Fibroblast of lung (primary cell): ENCODE results near the gene HEMK1. TPM values are rescaled to one million over a fixed set of nuclear protein-coding genes. Genes with fewer than 3 reads are reported as not detected.

Experiments
- DNase-seq, 2 donors: peaks; one replicate each; pipeline versions ENCODE4 v3.0.0 to v3.0.0-alpha.2; 2010; ENCODE audit warnings: low read depth in 2 of 2
- H2AFZ ChIP-seq: 2 replicates; pipeline ENCODE4 v1.5.1; 2012; ENCODE audit warnings: low read length, control low read depth, inconsistent platforms
- H3K27ac ChIP-seq: 2 replicates; pipeline ENCODE4 v1.5.1; 2011; ENCODE audit warnings: low read length, control low read depth; ENCODE audit not compliant: insufficient read depth
- H3K27me3 ChIP-seq: 2 replicates; pipeline ENCODE4 v1.5.1; 2011; ENCODE audit warnings: mild to moderate bottlenecking, low read length; ENCODE audit not compliant: control insufficient read depth, insufficient read depth
- H3K36me3 ChIP-seq: 2 replicates; pipeline ENCODE4 v1.5.1; 2011; ENCODE audit warnings: low read length; ENCODE audit not compliant: control insufficient read depth, insufficient read depth
- H3K4me1 ChIP-seq: 2 replicates; pipeline ENCODE4 v1.5.1; 2011; ENCODE audit warnings: low read length; ENCODE audit not compliant: control insufficient read depth, insufficient read depth; ENCODE audit errors: extremely low read depth
- H3K4me2 ChIP-seq: 2 replicates; pipeline ENCODE4 v1.5.1; 2011; ENCODE audit warnings: low read length, control low read depth; ENCODE audit not compliant: insufficient read depth; ENCODE audit errors: extremely low read depth
- H3K4me3 ChIP-seq, 4 experiments: fragments of 200-600 bp in 1 of 4; sonication (generic) in 1 of 4; replicated peaks in 1 of 4; 2 replicates each; pipeline ENCODE4 v1.5.1; 2011 to 2016; ENCODE audit warnings: low read length in 4 of 4, low read depth in 3 of 4, mild to moderate bottlenecking in 3 of 4, control low read depth in 2 of 4, inconsistent platforms in 1 of 4, mixed read lengths in 1 of 4; ENCODE audit not compliant: insufficient read depth in 1 of 4; ENCODE audit errors: control extremely low read depth in 1 of 4
- H3K79me2 ChIP-seq: 2 replicates; pipeline ENCODE4 v1.5.1; 2012; ENCODE audit warnings: mild to moderate bottlenecking, low read length, inconsistent platforms; ENCODE audit not compliant: control insufficient read depth, insufficient read depth
- H3K9ac ChIP-seq: 2 replicates; pipeline ENCODE4 v1.5.1; 2011; ENCODE audit warnings: mild to moderate bottlenecking, low read length, control low read depth; ENCODE audit not compliant: insufficient read depth
- H3K9me3 ChIP-seq: 2 replicates; pipeline ENCODE4 v1.5.1; 2012; ENCODE audit warnings: low read depth, low read length; ENCODE audit not compliant: control insufficient read depth, insufficient read depth
- H4K20me1 ChIP-seq: 2 replicates; pipeline ENCODE4 v1.5.1; 2011; ENCODE audit warnings: low read length; ENCODE audit not compliant: control insufficient read depth, insufficient read depth; ENCODE audit errors: extremely low read depth
- CTCF ChIP-seq, 2 donors: IDR thresholded peaks in 1 of 2; conservative IDR thresholded peaks in 1 of 2; 1 replicate in 1 of 2; 2 replicates in 1 of 2; pipeline ENCODE4 v1.5.1; 2011 to 2012; ENCODE audit warnings: low read length in 2 of 2, control low read depth in 1 of 2, inconsistent platforms in 1 of 2, low read depth in 1 of 2, mild to moderate bottlenecking in 1 of 2
- EZH2 ChIP-seq: IDR thresholded peaks from 2 replicates; pipeline ENCODE4 v1.5.1; 2012; ENCODE audit warnings: low read length, control low read depth, mild to moderate bottlenecking; ENCODE audit errors: missing control alignments
- polyA plus RNA-seq, 2 donors: library from polyadenylated mRNA; depleted of rRNA in 1 of 2; stranded (reverse) in 1 of 2; unstranded in 1 of 2; fragments of >200 nt; gene quantifications; 2 replicates each; pipeline ENCODE4 v1.2.1, GENCODE V29; 2011 to 2012; ENCODE audit warnings: missing spikeins in 1 of 2
- total RNA-seq: library from RNA; depleted of rRNA; stranded (reverse); fragments of >200 nt; gene quantifications from 2 replicates; pipeline ENCODE4 v1.2.1, GENCODE V29; 2014

The HEMK1 gene
- total and polyA plus RNA-seq, 2 donors (not counting 1 experiment from before 2014, with no cell fraction given), result 8.4 to 12.7 TPM

- Histone ChIP-seq H3K79me2 (no peaks in the 10 kb centered on the region), H2AFZ (no peak overlapping the region), H3K27me3 (peaks cover 3% of the 10 kb centered on the region), H3K9me3 (no peaks in the 10 kb centered on the region), H4K20me1 (no peaks in the 10 kb centered on the region), H3K9ac (no peak overlapping the region), H3K4me2 (no peak overlapping the region), H3K36me3 (no peaks in the 10 kb centered on the region), H3K4me1 (no peaks in the 10 kb centered on the region), H3K27ac (no peak overlapping the region), H3K4me3 (no peak overlapping the region)
- no peak for DNase-seq
- TF ChIP-seq EZH2, result no peak
- no peak for TF ChIP-seq CTCF (conservative IDR thresholded peaks at IDR 0.05 in 1 of 2, IDR thresholded peaks at IDR 0.05 in 1 of 2; ENCODE audit: low read depth in 1 of 2, low read length in 2 of 2)
Observed at GRCh38 chr3:50523279-50523811, 46.0 kb upstream of the HEMK1 start.

GRCh38 chr3:50524746-50525145, 44.6 kb upstream of the HEMK1 start:
- Histone ChIP-seq H3K4me1 (no peaks in the 10 kb centered on the region), H3K9me3 (no peaks in the 10 kb centered on the region), H3K27me3 (peaks cover 3% of the 10 kb centered on the region), H4K20me1 (no peaks in the 10 kb centered on the region), H3K36me3 (no peaks in the 10 kb centered on the region), H3K4me2 (no peak overlapping the region), H3K4me3 (no peak overlapping the region), H3K9ac (no peak overlapping the region), H3K79me2 (no peaks in the 10 kb centered on the region), H3K27ac (no peak overlapping the region), H2AFZ (no peak overlapping the region)
- no peak for DNase-seq
- TF ChIP-seq EZH2 (no peak), CTCF (conservative IDR thresholded peaks at IDR 0.05 in 1 of 2, IDR thresholded peaks at IDR 0.05 in 1 of 2; ENCODE audit: low read depth in 1 of 2, low read length in 2 of 2) (no peak)

GRCh38 chr3:50525191-50525910, 44.0 kb upstream of the HEMK1 start:
- H3K9me3 ChIP-seq, result no peaks in the 10 kb centered on the region
- no peaks in the 10 kb centered on the region for H4K20me1 ChIP-seq
- no peaks in the 10 kb centered on the region for H3K4me1 ChIP-seq
- H3K9ac ChIP-seq, result no peak overlapping the region
- H3K27me3 ChIP-seq, result peaks cover 3% of the 10 kb centered on the region
- no peak overlapping the region for H3K27ac ChIP-seq
- DNase-seq, result no peak
- no peak overlapping the region for H3K4me2 ChIP-seq
- no peaks in the 10 kb centered on the region for H3K36me3 ChIP-seq
- H3K79me2 ChIP-seq, result no peaks in the 10 kb centered on the region
- no peak overlapping the region for H3K4me3 ChIP-seq
- no peak overlapping the region for H2AFZ ChIP-seq
- TF ChIP-seq EZH2, result no peak
- no peak for TF ChIP-seq CTCF (conservative IDR thresholded peaks at IDR 0.05 in 1 of 2, IDR thresholded peaks at IDR 0.05 in 1 of 2; ENCODE audit: low read depth in 1 of 2, low read length in 2 of 2)
